H9 (cell line): ENCODE results near the gene MRTFB. TPM values are rescaled to one million over a fixed set of nuclear protein-coding genes. Genes with fewer than 3 reads are reported as not detected.
A peak's percentile ranks its signal among the peaks of the same experiment; 100 is the strongest.

Experiments used
- DNase-seq: peaks from one replicate; pipeline ENCODE4 v3.0.0-alpha.2; 2017
- H2AFZ ChIP-seq: one replicate; pipeline ENCODE4 v1.6.1; 2013; ENCODE audit warnings: mild to moderate bottlenecking, low read length, control low read depth, moderate library complexity
- H2AK5ac ChIP-seq: 2 replicates; pipeline ENCODE4 v1.6.1; 2013; ENCODE audit warnings: low read length, control low read depth, mixed read lengths; ENCODE audit not compliant: insufficient read length
- H2BK120ac ChIP-seq: one replicate; pipeline ENCODE4 v1.6.1; 2013; ENCODE audit warnings: low read depth, mild to moderate bottlenecking, low read length, control low read depth, inconsistent platforms; ENCODE audit not compliant: poor library complexity, severe bottlenecking
- H2BK12ac ChIP-seq: 2 replicates; pipeline ENCODE4 v1.6.1; 2013; ENCODE audit warnings: low read length, control low read depth, mixed read lengths, low read depth; ENCODE audit not compliant: insufficient read length
- H2BK15ac ChIP-seq: 2 replicates; pipeline ENCODE4 v1.6.1; 2013; ENCODE audit warnings: low read depth, low read length, control low read depth
- H2BK20ac ChIP-seq: one replicate; pipeline ENCODE4 v1.6.1; 2013; ENCODE audit warnings: low read depth, mild to moderate bottlenecking, low read length, control low read depth, inconsistent platforms; ENCODE audit not compliant: poor library complexity, severe bottlenecking
- H2BK5ac ChIP-seq: 2 replicates; pipeline ENCODE4 v1.6.1; 2013; ENCODE audit warnings: low read length, control low read depth, mixed read lengths; ENCODE audit not compliant: insufficient read length
- H3K14ac ChIP-seq: 2 replicates; pipeline ENCODE4 v1.6.1; 2013; ENCODE audit warnings: low read length, control low read depth; ENCODE audit not compliant: insufficient read depth
- H3K18ac ChIP-seq: 2 replicates; pipeline ENCODE4 v1.6.1; 2013; ENCODE audit warnings: low read depth, mild to moderate bottlenecking, mixed read lengths, low read length, control low read depth; ENCODE audit not compliant: insufficient read length
- H3K23ac ChIP-seq: 2 replicates; pipeline ENCODE4 v1.6.1; 2013; ENCODE audit warnings: low read length, control low read depth, mixed read lengths, low read depth; ENCODE audit not compliant: insufficient read length
- H3K23me2 ChIP-seq: 2 replicates; pipeline ENCODE4 v1.6.1; 2013; ENCODE audit warnings: low read depth, mild to moderate bottlenecking, mixed read lengths, low read length, control low read depth; ENCODE audit not compliant: insufficient read length, poor library complexity, severe bottlenecking
- H3K27ac ChIP-seq: 2 replicates; pipeline ENCODE4 v1.5.1; 2013; ENCODE audit warnings: low read length, control low read depth, mixed read lengths, low read depth; ENCODE audit not compliant: insufficient read length
- H3K27me3 ChIP-seq: 2 replicates; pipeline ENCODE4 v1.6.1; 2013; ENCODE audit warnings: low read length, control low read depth, inconsistent platforms; ENCODE audit not compliant: insufficient read depth
- H3K4ac ChIP-seq: 2 replicates; pipeline ENCODE4 v1.6.1; 2013; ENCODE audit warnings: low read depth, mild to moderate bottlenecking, control low read depth, inconsistent platforms, low read length, moderate library complexity
- H3K4me1 ChIP-seq: 2 replicates; pipeline ENCODE4 v1.6.1; 2013; ENCODE audit warnings: low read length, control low read depth, inconsistent platforms; ENCODE audit not compliant: insufficient read depth
- H3K4me2 ChIP-seq: 2 replicates; pipeline ENCODE4 v1.6.1; 2013; ENCODE audit warnings: low read length, control low read depth, mixed read lengths; ENCODE audit not compliant: insufficient read length, insufficient read depth
- H3K56ac ChIP-seq: 2 replicates; pipeline ENCODE4 v1.6.1; 2013; ENCODE audit warnings: low read depth, mild to moderate bottlenecking, mixed read lengths, low read length, control low read depth; ENCODE audit not compliant: insufficient read length
- H3K79me1 ChIP-seq: 2 replicates; pipeline ENCODE4 v1.6.1; 2013; ENCODE audit warnings: low read depth, mild to moderate bottlenecking, moderate library complexity, low read length, control low read depth, inconsistent platforms; ENCODE audit not compliant: insufficient read depth, poor library complexity, severe bottlenecking
- H3K79me2 ChIP-seq: 2 replicates; pipeline ENCODE4 v1.6.1; 2013; ENCODE audit warnings: low read length, control low read depth, inconsistent platforms; ENCODE audit not compliant: insufficient read depth
- H3K9ac ChIP-seq: 2 replicates; pipeline ENCODE4 v1.6.1; 2013; ENCODE audit warnings: low read length, control low read depth, mixed read lengths; ENCODE audit not compliant: insufficient read length; ENCODE audit errors: extremely low read depth
- H3K9me3 ChIP-seq: one replicate; pipeline ENCODE4 v1.6.1; 2013; ENCODE audit warnings: low read depth, low read length, inconsistent platforms; ENCODE audit not compliant: control insufficient read depth
- H3T11ph ChIP-seq: one replicate; pipeline ENCODE4 v1.6.1; 2013; ENCODE audit warnings: mild to moderate bottlenecking, low read length, control low read depth, inconsistent platforms
- H4K20me1 ChIP-seq: one replicate; pipeline ENCODE4 v1.6.1; 2013; ENCODE audit not compliant: control insufficient read depth, insufficient read length, insufficient read depth
- H4K5ac ChIP-seq: 2 replicates; pipeline ENCODE4 v1.6.1; 2013; ENCODE audit warnings: low read depth, mild to moderate bottlenecking, mixed read lengths, low read length, control low read depth; ENCODE audit not compliant: insufficient read length
- H4K8ac ChIP-seq: replicated peaks from 2 replicates; pipeline ENCODE4 v1.6.1; 2013; ENCODE audit warnings: low read length, control low read depth, mixed read lengths, low read depth; ENCODE audit not compliant: insufficient read length
- H4K91ac ChIP-seq: 2 replicates; pipeline ENCODE4 v1.6.1; 2013; ENCODE audit warnings: low read depth, mild to moderate bottlenecking, moderate library complexity, mixed read lengths, low read length, control low read depth; ENCODE audit not compliant: insufficient read length
- H3K27ac Mint-ChIP-seq, 3 experiments: 2 replicates in 2 of 3; 3 replicates in 1 of 3; pipeline ENCODE4 v1.8.0; 2020 to 2021; ENCODE audit warnings: mixed read lengths in 3 of 3, mild to moderate bottlenecking in 1 of 3, moderate library complexity in 1 of 3
- H3K27me3 Mint-ChIP-seq: 2 replicates; pipeline ENCODE4 v1.8.0; 2021; ENCODE audit warnings: low read depth, mild to moderate bottlenecking, moderate library complexity, mixed read lengths
- H3K36me3 Mint-ChIP-seq, 3 experiments: 2 replicates in 2 of 3; 3 replicates in 1 of 3; pipeline ENCODE4 v1.8.0; 2020 to 2021; ENCODE audit warnings: low read depth in 3 of 3, mixed read lengths in 3 of 3; ENCODE audit not compliant: insufficient read depth in 1 of 3
- H3K4me1 Mint-ChIP-seq, 2 experiments: 2 replicates each; pipeline ENCODE4 v1.8.0; 2020; ENCODE audit warnings: mixed read lengths in 2 of 2
- H3K4me3 Mint-ChIP-seq, 2 experiments: 2 replicates in 1 of 2; 3 replicates in 1 of 2; pipeline ENCODE4 v1.8.0; 2020 to 2021; ENCODE audit warnings: mild to moderate bottlenecking in 2 of 2, mixed read lengths in 2 of 2, moderate library complexity in 1 of 2
- H3K9me3 Mint-ChIP-seq, 2 experiments: 2 replicates in 1 of 2; 3 replicates in 1 of 2; pipeline ENCODE4 v1.8.0; 2020; ENCODE audit warnings: mild to moderate bottlenecking in 2 of 2, mixed read lengths in 2 of 2, moderate library complexity in 1 of 2
- WGBS: extraction: QIAGEN DNeasy Blood & Tissue Kit; methylation state at CpG from one replicate; pipeline ENCODE4 v1.1.7; 2013; ENCODE audit warnings: missing lambda C conversion rate, low lambda C conversion rate, mixed read lengths; ENCODE audit not compliant: insufficient read length; ENCODE audit errors: extremely low coverage; 5-methylcytosine and 5-hydroxymethylcytosine counted together
- total RNA-seq: library from RNA; stranded (reverse); gene quantifications from 2 replicates; pipeline ENCODE4 v1.2.1, GENCODE V29; 2021
- TF ChIP-seq, protein P1 (sequence below): fragments of 200-600 bp; sonication (generic); conservative IDR thresholded peaks from 3 replicates; pipeline ENCODE4 v1.8.0; 2021; ENCODE audit warnings: antibody characterized with exemption, mild to moderate bottlenecking

The MRTFB gene
- total RNA-seq, 1 experiment from 2014 or later = 29.9 TPM

DNA sequence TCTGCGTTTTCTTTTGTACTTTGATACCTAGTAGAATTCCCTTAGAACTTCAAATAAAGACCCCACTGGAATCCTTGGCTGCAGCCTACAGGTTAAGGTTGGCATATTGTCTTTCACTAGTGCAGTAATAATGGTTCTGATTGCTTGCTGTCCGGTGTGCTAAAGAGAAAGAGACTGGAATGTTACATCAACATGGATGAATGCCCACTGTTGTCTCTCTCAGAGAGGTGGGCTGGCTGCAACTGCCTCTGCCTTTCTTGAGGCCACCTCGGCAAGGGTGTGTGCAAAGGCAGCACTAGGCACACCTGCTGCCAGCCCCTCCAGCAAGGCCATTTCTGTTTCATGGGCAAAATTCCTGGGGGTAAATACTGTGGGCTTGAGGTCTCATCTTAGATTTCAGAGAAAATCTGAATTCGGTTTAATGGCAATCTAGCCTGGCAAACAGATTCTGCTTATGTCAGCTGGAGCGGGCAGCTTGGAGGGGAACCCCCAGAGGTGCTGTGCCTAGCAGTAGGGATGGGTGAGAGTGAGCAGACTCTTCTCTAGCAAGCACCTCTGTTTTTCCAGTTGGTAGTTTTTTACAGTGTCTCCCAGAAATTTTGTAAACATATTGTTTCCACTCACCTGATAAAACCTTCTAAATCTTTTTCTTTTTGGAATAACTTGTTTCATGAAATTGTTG lies 54.0 kb downstream of the MRTFB start:
- Histone ChIP-seq H2BK20ac (no peak overlapping the region), H3K27me3 (no peaks in the 10 kb centered on the region), H3K4me2 (no peak overlapping the region), H3K79me2 (no peaks in the 10 kb centered on the region; the same call in 1 of the 2 replicates), H4K20me1 (no peaks in the 10 kb centered on the region), H3T11ph (no peak overlapping the region), H2BK120ac (no peak overlapping the region), H2BK5ac (no peak overlapping the region), H2AFZ (no peak overlapping the region), H3K9ac (no peak overlapping the region), H4K5ac (no peak overlapping the region), H4K8ac (no peak overlapping the region), H3K23ac (no peak overlapping the region), H2BK15ac (no peak overlapping the region), H4K91ac (no peak overlapping the region), H3K4me1 (no peaks in the 10 kb centered on the region), H3K14ac (no peak overlapping the region), H3K23me2 (no peaks in the 10 kb centered on the region), H2BK12ac (no peak overlapping the region), H3K79me1 (peaks cover 6% of the 10 kb centered on the region), H2AK5ac (no peak overlapping the region), H3K9me3 (no peaks in the 10 kb centered on the region), H3K18ac (no peak overlapping the region), H3K56ac (no peak overlapping the region), H3K4ac (no peak overlapping the region), H3K27ac (no peak overlapping the region)
- H3K27ac Mint-ChIP-seq = peak overlapping the region; percentile 43 to 83 (median 51); a peak in 3 of 7 replicates
- TF ChIP-seq, protein P1, sequence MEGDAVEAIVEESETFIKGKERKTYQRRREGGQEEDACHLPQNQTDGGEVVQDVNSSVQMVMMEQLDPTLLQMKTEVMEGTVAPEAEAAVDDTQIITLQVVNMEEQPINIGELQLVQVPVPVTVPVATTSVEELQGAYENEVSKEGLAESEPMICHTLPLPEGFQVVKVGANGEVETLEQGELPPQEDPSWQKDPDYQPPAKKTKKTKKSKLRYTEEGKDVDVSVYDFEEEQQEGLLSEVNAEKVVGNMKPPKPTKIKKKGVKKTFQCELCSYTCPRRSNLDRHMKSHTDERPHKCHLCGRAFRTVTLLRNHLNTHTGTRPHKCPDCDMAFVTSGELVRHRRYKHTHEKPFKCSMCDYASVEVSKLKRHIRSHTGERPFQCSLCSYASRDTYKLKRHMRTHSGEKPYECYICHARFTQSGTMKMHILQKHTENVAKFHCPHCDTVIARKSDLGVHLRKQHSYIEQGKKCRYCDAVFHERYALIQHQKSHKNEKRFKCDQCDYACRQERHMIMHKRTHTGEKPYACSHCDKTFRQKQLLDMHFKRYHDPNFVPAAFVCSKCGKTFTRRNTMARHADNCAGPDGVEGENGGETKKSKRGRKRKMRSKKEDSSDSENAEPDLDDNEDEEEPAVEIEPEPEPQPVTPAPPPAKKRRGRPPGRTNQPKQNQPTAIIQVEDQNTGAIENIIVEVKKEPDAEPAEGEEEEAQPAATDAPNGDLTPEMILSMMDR = no peak
- no peaks in the 10 kb centered on the region for H3K9me3 Mint-ChIP-seq
- H3K4me1 Mint-ChIP-seq = peaks cover 21% of the 10 kb centered on the region in 2 experiments
- no peaks in the 10 kb centered on the region for H3K27me3 Mint-ChIP-seq
- no peak for DNase-seq
- no peak overlapping the region for H3K4me3 Mint-ChIP-seq
- no CpG with 5 or more reads among the region's 5 CpGs for WGBS
- peaks cover 0 to 4% (median 0%) of the 10 kb centered on the region in 3 experiments; a peak in 3 of 7 replicates for H3K36me3 Mint-ChIP-seq
